H9 (cell line): ENCODE measurements around the gene EXOC3L4. TPM values are rescaled to one million over a fixed set of nuclear protein-coding genes. Genes with fewer than 3 reads are reported as not detected.

Source experiments
- DNase-seq: peaks from one replicate; pipeline ENCODE4 v3.0.0-alpha.2; 2017
- H2AFZ ChIP-seq: one replicate; pipeline ENCODE4 v1.6.1; 2013; ENCODE audit warnings: mild to moderate bottlenecking, low read length, control low read depth, moderate library complexity
- H2AK5ac ChIP-seq: 2 replicates; pipeline ENCODE4 v1.6.1; 2013; ENCODE audit warnings: low read length, control low read depth, mixed read lengths; ENCODE audit not compliant: insufficient read length
- H2BK120ac ChIP-seq: one replicate; pipeline ENCODE4 v1.6.1; 2013; ENCODE audit warnings: low read depth, mild to moderate bottlenecking, low read length, control low read depth, inconsistent platforms; ENCODE audit not compliant: poor library complexity, severe bottlenecking
- H2BK12ac ChIP-seq: 2 replicates; pipeline ENCODE4 v1.6.1; 2013; ENCODE audit warnings: low read length, control low read depth, mixed read lengths, low read depth; ENCODE audit not compliant: insufficient read length
- H2BK15ac ChIP-seq: 2 replicates; pipeline ENCODE4 v1.6.1; 2013; ENCODE audit warnings: low read depth, low read length, control low read depth
- H2BK20ac ChIP-seq: one replicate; pipeline ENCODE4 v1.6.1; 2013; ENCODE audit warnings: low read depth, mild to moderate bottlenecking, low read length, control low read depth, inconsistent platforms; ENCODE audit not compliant: poor library complexity, severe bottlenecking
- H2BK5ac ChIP-seq: 2 replicates; pipeline ENCODE4 v1.6.1; 2013; ENCODE audit warnings: low read length, control low read depth, mixed read lengths; ENCODE audit not compliant: insufficient read length
- H3K14ac ChIP-seq: 2 replicates; pipeline ENCODE4 v1.6.1; 2013; ENCODE audit warnings: low read length, control low read depth; ENCODE audit not compliant: insufficient read depth
- H3K18ac ChIP-seq: 2 replicates; pipeline ENCODE4 v1.6.1; 2013; ENCODE audit warnings: low read depth, mild to moderate bottlenecking, mixed read lengths, low read length, control low read depth; ENCODE audit not compliant: insufficient read length
- H3K23ac ChIP-seq: 2 replicates; pipeline ENCODE4 v1.6.1; 2013; ENCODE audit warnings: low read length, control low read depth, mixed read lengths, low read depth; ENCODE audit not compliant: insufficient read length
- H3K23me2 ChIP-seq: 2 replicates; pipeline ENCODE4 v1.6.1; 2013; ENCODE audit warnings: low read depth, mild to moderate bottlenecking, mixed read lengths, low read length, control low read depth; ENCODE audit not compliant: insufficient read length, poor library complexity, severe bottlenecking
- H3K27ac ChIP-seq: 2 replicates; pipeline ENCODE4 v1.5.1; 2013; ENCODE audit warnings: low read length, control low read depth, mixed read lengths, low read depth; ENCODE audit not compliant: insufficient read length
- H3K27me3 ChIP-seq: 2 replicates; pipeline ENCODE4 v1.6.1; 2013; ENCODE audit warnings: low read length, control low read depth, inconsistent platforms; ENCODE audit not compliant: insufficient read depth
- H3K4ac ChIP-seq: 2 replicates; pipeline ENCODE4 v1.6.1; 2013; ENCODE audit warnings: low read depth, mild to moderate bottlenecking, control low read depth, inconsistent platforms, low read length, moderate library complexity
- H3K4me1 ChIP-seq: 2 replicates; pipeline ENCODE4 v1.6.1; 2013; ENCODE audit warnings: low read length, control low read depth, inconsistent platforms; ENCODE audit not compliant: insufficient read depth
- H3K4me2 ChIP-seq: 2 replicates; pipeline ENCODE4 v1.6.1; 2013; ENCODE audit warnings: low read length, control low read depth, mixed read lengths; ENCODE audit not compliant: insufficient read length, insufficient read depth
- H3K56ac ChIP-seq: 2 replicates; pipeline ENCODE4 v1.6.1; 2013; ENCODE audit warnings: low read depth, mild to moderate bottlenecking, mixed read lengths, low read length, control low read depth; ENCODE audit not compliant: insufficient read length
- H3K79me1 ChIP-seq: 2 replicates; pipeline ENCODE4 v1.6.1; 2013; ENCODE audit warnings: low read depth, mild to moderate bottlenecking, moderate library complexity, low read length, control low read depth, inconsistent platforms; ENCODE audit not compliant: insufficient read depth, poor library complexity, severe bottlenecking
- H3K79me2 ChIP-seq: 2 replicates; pipeline ENCODE4 v1.6.1; 2013; ENCODE audit warnings: low read length, control low read depth, inconsistent platforms; ENCODE audit not compliant: insufficient read depth
- H3K9ac ChIP-seq: 2 replicates; pipeline ENCODE4 v1.6.1; 2013; ENCODE audit warnings: low read length, control low read depth, mixed read lengths; ENCODE audit not compliant: insufficient read length; ENCODE audit errors: extremely low read depth
- H3K9me3 ChIP-seq: one replicate; pipeline ENCODE4 v1.6.1; 2013; ENCODE audit warnings: low read depth, low read length, inconsistent platforms; ENCODE audit not compliant: control insufficient read depth
- H3T11ph ChIP-seq: one replicate; pipeline ENCODE4 v1.6.1; 2013; ENCODE audit warnings: mild to moderate bottlenecking, low read length, control low read depth, inconsistent platforms
- H4K20me1 ChIP-seq: one replicate; pipeline ENCODE4 v1.6.1; 2013; ENCODE audit not compliant: control insufficient read depth, insufficient read length, insufficient read depth
- H4K5ac ChIP-seq: 2 replicates; pipeline ENCODE4 v1.6.1; 2013; ENCODE audit warnings: low read depth, mild to moderate bottlenecking, mixed read lengths, low read length, control low read depth; ENCODE audit not compliant: insufficient read length
- H4K8ac ChIP-seq: replicated peaks from 2 replicates; pipeline ENCODE4 v1.6.1; 2013; ENCODE audit warnings: low read length, control low read depth, mixed read lengths, low read depth; ENCODE audit not compliant: insufficient read length
- H4K91ac ChIP-seq: 2 replicates; pipeline ENCODE4 v1.6.1; 2013; ENCODE audit warnings: low read depth, mild to moderate bottlenecking, moderate library complexity, mixed read lengths, low read length, control low read depth; ENCODE audit not compliant: insufficient read length
- H3K27ac Mint-ChIP-seq, 3 experiments: 2 replicates in 2 of 3; 3 replicates in 1 of 3; pipeline ENCODE4 v1.8.0; 2020 to 2021; ENCODE audit warnings: mixed read lengths in 3 of 3, mild to moderate bottlenecking in 1 of 3, moderate library complexity in 1 of 3
- H3K27me3 Mint-ChIP-seq: 2 replicates; pipeline ENCODE4 v1.8.0; 2021; ENCODE audit warnings: low read depth, mild to moderate bottlenecking, moderate library complexity, mixed read lengths
- H3K36me3 Mint-ChIP-seq, 3 experiments: 2 replicates in 2 of 3; 3 replicates in 1 of 3; pipeline ENCODE4 v1.8.0; 2020 to 2021; ENCODE audit warnings: low read depth in 3 of 3, mixed read lengths in 3 of 3; ENCODE audit not compliant: insufficient read depth in 1 of 3
- H3K4me1 Mint-ChIP-seq, 2 experiments: 2 replicates each; pipeline ENCODE4 v1.8.0; 2020; ENCODE audit warnings: mixed read lengths in 2 of 2
- H3K4me3 Mint-ChIP-seq, 2 experiments: 2 replicates in 1 of 2; 3 replicates in 1 of 2; pipeline ENCODE4 v1.8.0; 2020 to 2021; ENCODE audit warnings: mild to moderate bottlenecking in 2 of 2, mixed read lengths in 2 of 2, moderate library complexity in 1 of 2
- H3K9me3 Mint-ChIP-seq, 2 experiments: 2 replicates in 1 of 2; 3 replicates in 1 of 2; pipeline ENCODE4 v1.8.0; 2020; ENCODE audit warnings: mild to moderate bottlenecking in 2 of 2, mixed read lengths in 2 of 2, moderate library complexity in 1 of 2
- CTCF ChIP-seq: fragments of 200-600 bp; sonication (generic); conservative IDR thresholded peaks from 3 replicates; pipeline ENCODE4 v1.8.0; 2021; ENCODE audit warnings: antibody characterized with exemption, mild to moderate bottlenecking
- WGBS: extraction: QIAGEN DNeasy Blood & Tissue Kit; methylation state at CpG from one replicate; pipeline ENCODE4 v1.1.7; 2013; ENCODE audit warnings: missing lambda C conversion rate, low lambda C conversion rate, mixed read lengths; ENCODE audit not compliant: insufficient read length; ENCODE audit errors: extremely low coverage; 5-methylcytosine and 5-hydroxymethylcytosine counted together
- total RNA-seq: library from RNA; stranded (reverse); gene quantifications from 2 replicates; pipeline ENCODE4 v1.2.1, GENCODE V29; 2021

Gene EXOC3L4
- total RNA-seq, 1 experiment from 2014 or later: 0.42 TPM

- Mint-ChIP-seq H3K4me3 (no peak overlapping the region), H3K36me3 (peaks cover 7 to 18% (median 9%) of the 10 kb centered on the region in 3 experiments; a peak in 6 of 7 replicates), H3K27me3 (peaks cover 37% of the 10 kb centered on the region), H3K27ac (no peak overlapping the region; a peak in 1 of 7 replicates), H3K9me3 (no peaks in the 10 kb centered on the region; a peak in 1 of 5 replicates), H3K4me1 (peaks cover 9 to 21% of the 10 kb centered on the region in 2 experiments; a peak in 3 of 4 replicates)
- Histone ChIP-seq H2BK120ac (no peak overlapping the region), H4K5ac (no peak overlapping the region), H2BK15ac (no peak overlapping the region), H4K8ac (no peak overlapping the region), H2AFZ (no peak overlapping the region), H3K79me1 (no peaks in the 10 kb centered on the region), H3T11ph (no peak overlapping the region), H4K91ac (no peak overlapping the region), H3K4me2 (no peak overlapping the region), H3K4me1 (no peaks in the 10 kb centered on the region), H3K4ac (no peak overlapping the region), H2BK20ac (no peak overlapping the region), H2BK12ac (no peak overlapping the region), H3K27ac (no peak overlapping the region), H3K27me3 (no peaks in the 10 kb centered on the region), H3K18ac (no peak overlapping the region), H3K23me2 (no peaks in the 10 kb centered on the region), H3K56ac (no peak overlapping the region), H3K23ac (no peak overlapping the region), H3K79me2 (no peaks in the 10 kb centered on the region), H3K14ac (no peak overlapping the region), H4K20me1 (peaks cover 9% of the 10 kb centered on the region), H2AK5ac (no peak overlapping the region), H2BK5ac (no peak overlapping the region), H3K9me3 (no peaks in the 10 kb centered on the region), H3K9ac (no peak overlapping the region)
- no peak for DNase-seq
- no CpG with 5 or more reads among the region's 13 CpGs for WGBS
- no peak for TF ChIP-seq CTCF
Observed at GRCh38 chr14:103128631-103129300, 34.2 kb downstream of the EXOC3L4 start.
